K562 (cell line): ENCODE results near the gene QRICH1. TPM values are rescaled to one million over a fixed set of nuclear protein-coding genes. Genes with fewer than 3 reads are reported as not detected.

Experiments used
- CEBPB ChIP-seq: fragments of 450-650 bp; IDR thresholded peaks from 2 replicates; pipeline ENCODE4 v1.6.1; 2016; ENCODE audit warnings: missing genetic modification characterization, missing compliant biosample characterization
- FOXM1 ChIP-seq, 2 experiments: fragments of 450-650 bp in 1 of 2; sonication (generic) in 1 of 2; formaldehyde crosslinking in 1 of 2; IDR thresholded peaks; 2 replicates each; pipeline versions ENCODE4 v1.6.1 to v1.9.0; 2017 to 2022; ENCODE audit warnings: low read depth in 2 of 2, mild to moderate bottlenecking in 2 of 2, missing genetic modification reagents in 1 of 2, moderate library complexity in 1 of 2
- FOXP1 ChIP-seq: sonication (generic); formaldehyde crosslinking; IDR thresholded peaks from 2 replicates; pipeline ENCODE4 v1.8.0; 2022; ENCODE audit warnings: mild to moderate bottlenecking, missing genetic modification reagents
- GATA2 ChIP-seq: sonication (generic); formaldehyde crosslinking; IDR thresholded peaks from 2 replicates; pipeline ENCODE4 v1.4.0; 2020; ENCODE audit warnings: mild to moderate bottlenecking, missing genetic modification reagents
- HNRNPH1 ChIP-seq: fragments of 200-400 bp; formaldehyde crosslinking; optimal IDR thresholded peaks from 2 replicates; pipeline ENCODE3; 2017; ENCODE audit warnings: low read depth, mild to moderate bottlenecking, low read length, moderate library complexity
- MTA3 ChIP-seq: fragments of 450-650 bp; formaldehyde crosslinking; IDR thresholded peaks from 2 replicates; pipeline ENCODE4 v1.6.1; 2017; ENCODE audit warnings: mild to moderate bottlenecking, borderline replicate concordance
- NCOR1 ChIP-seq: fragments of 450-650 bp; IDR thresholded peaks from 2 replicates; pipeline ENCODE4 v1.6.1; 2016; ENCODE audit warnings: mild to moderate bottlenecking, moderate library complexity
- PRPF4 ChIP-seq: fragments of 200-400 bp; formaldehyde crosslinking; IDR thresholded peaks from one replicate; pipeline ENCODE4 v1.6.1; 2017; ENCODE audit warnings: low read length, low read depth, mild to moderate bottlenecking; ENCODE audit not compliant: insufficient read depth, poor library complexity, severe bottlenecking
- TBL1XR1 ChIP-seq, 2 experiments: IDR thresholded peaks; 2 replicates each; pipeline ENCODE4 v1.6.1; 2012; ENCODE audit warnings: improper control_type of control experiment in 2 of 2, low read length in 2 of 2, mild to moderate bottlenecking in 1 of 2
- TCF3 ChIP-seq: sonication (generic); formaldehyde crosslinking; IDR thresholded peaks from 2 replicates; pipeline ENCODE4 v1.4.0; 2020; ENCODE audit warnings: mild to moderate bottlenecking, missing genetic modification reagents
- YY1 ChIP-seq, 3 experiments: IDR thresholded peaks; 2 replicates each; pipeline ENCODE4 v1.6.1; 2011; ENCODE audit warnings: low read length in 2 of 3, mild to moderate bottlenecking in 2 of 3, moderate library complexity in 2 of 3, borderline replicate concordance in 1 of 3, control low read depth in 1 of 3, low read depth in 1 of 3; ENCODE audit not compliant: insufficient read depth in 3 of 3, insufficient replicate concordance in 2 of 3, control insufficient read depth in 1 of 3, insufficient read length in 1 of 3; ENCODE audit errors: extremely low read depth in 1 of 3
- ZNF584 ChIP-seq: fragments of 200-800 bp; sonication (Bioruptor generic); IDR thresholded peaks from 2 replicates; pipeline ENCODE4 v1.6.1; 2016; ENCODE audit warnings: low read depth, mild to moderate bottlenecking, missing genetic modification characterization, missing compliant biosample characterization
- ZSCAN29 ChIP-seq: fragments of 450-650 bp; IDR thresholded peaks from 2 replicates; pipeline ENCODE4 v1.6.1; 2017
- ZZZ3 ChIP-seq: fragments of 450-650 bp; IDR thresholded peaks from 2 replicates; pipeline ENCODE4 v1.6.1; 2016; ENCODE audit warnings: antibody characterized with exemption, mild to moderate bottlenecking, moderate library complexity
- polyA plus RNA-seq, 8 experiments: library from polyadenylated mRNA; depleted of rRNA in 4 of 8; stranded (reverse) in 5 of 8; unstranded in 3 of 8; fragments of >200 nt; fragmentation: Nextera tagmentation in 2 of 8; fragmentation: Illumina TruSeq in 1 of 8; extraction: Ambion mirVana in 2 of 8; extraction: Trizol in 1 of 8; gene quantifications; 2 replicates each; pipeline versions ENCODE4 v1.2.1 to v1.2.3, GENCODE V29; 2011 to 2014; ENCODE audit warnings: inconsistent platforms in 1 of 8, missing spikeins in 1 of 8
- total RNA-seq, 7 experiments: library from RNA; depleted of rRNA in 6 of 7; stranded (reverse); fragments of >200 nt in 6 of 7; fragmentation: Illumina TruSeq in 2 of 7; extraction: Trizol in 2 of 7; gene quantifications; 2 replicates each; pipeline versions ENCODE4 v1.2.1 to v1.2.3, GENCODE V29; 2011 to 2021; ENCODE audit warnings: low replicate concordance in 1 of 7
- TF ChIP-seq, protein P1 (sequence below), 3 experiments: fragments of 200-800 bp in 1 of 3; sonication (Bioruptor generic) in 1 of 3; sonication (generic) in 1 of 3; formaldehyde crosslinking in 1 of 3; IDR thresholded peaks; 2 replicates each; pipeline versions ENCODE4 v1.6.1 to v1.8.0; 2016 to 2022; ENCODE audit warnings: mild to moderate bottlenecking in 2 of 3, missing compliant biosample characterization in 2 of 3, missing genetic modification characterization in 2 of 3, missing genetic modification reagents in 1 of 3
- TF ChIP-seq, protein P2 (sequence below): IDR thresholded peaks from 2 replicates; pipeline ENCODE4 v1.6.1; 2014; ENCODE audit warnings: antibody characterized with exemption
- TF ChIP-seq, protein P3 (sequence below): fragments of 450-650 bp; formaldehyde crosslinking; IDR thresholded peaks from 2 replicates; pipeline ENCODE4 v1.4.0; 2020; ENCODE audit warnings: mild to moderate bottlenecking, moderate library complexity
- TF ChIP-seq, protein P4 (sequence below): fragments of 450-650 bp; formaldehyde crosslinking; IDR thresholded peaks from 2 replicates; pipeline ENCODE4 v1.4.0; 2020; ENCODE audit warnings: mild to moderate bottlenecking

The QRICH1 gene
- total and polyA plus RNA-seq, 9 of the 15 experiments (the other 6 are each of a cell fraction or from before 2014, with no cell fraction given): 20.1 to 99.2 (median 56.7) TPM

DNA sequence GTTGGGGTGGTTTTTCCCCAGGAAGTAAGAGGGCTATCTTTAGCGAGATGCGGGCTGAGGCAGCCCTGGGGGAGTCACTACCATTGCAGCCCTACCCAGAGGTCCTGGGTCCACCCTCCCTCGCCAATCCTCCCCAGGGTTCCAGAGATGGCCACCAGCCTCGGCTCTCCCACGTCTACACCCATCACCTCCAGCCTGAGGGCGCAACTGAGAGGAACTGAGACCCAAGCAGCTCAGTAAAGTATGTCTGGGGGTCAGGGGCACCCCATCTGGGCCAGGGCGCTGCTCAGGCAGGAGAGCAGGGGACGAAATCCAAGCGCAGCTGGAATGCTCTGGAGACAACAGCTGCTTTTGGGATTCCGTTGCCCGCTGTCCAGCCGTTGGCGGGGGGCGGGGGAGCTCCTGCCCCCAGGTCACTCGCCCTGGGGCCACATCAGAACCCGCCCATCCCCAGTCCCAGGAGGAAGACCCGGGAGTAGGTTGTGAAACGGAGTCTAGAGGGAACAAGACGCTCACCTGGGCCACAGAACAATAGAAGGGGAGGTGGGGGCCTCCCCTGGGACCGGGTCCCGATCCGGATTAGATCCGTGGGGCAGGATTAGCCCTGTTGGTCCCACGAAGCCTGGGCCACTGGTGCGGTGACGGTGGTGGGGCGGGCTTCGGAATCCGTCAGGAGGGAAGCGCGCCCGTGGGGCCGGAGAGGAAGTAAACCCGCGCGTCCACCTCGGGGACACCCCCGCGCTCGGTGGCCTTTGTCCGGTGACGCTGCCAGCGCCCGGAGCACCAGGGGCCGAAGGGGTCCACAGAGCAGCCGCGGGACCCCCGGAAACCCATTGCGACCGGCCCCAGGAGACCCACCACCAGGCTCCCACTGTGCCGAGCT lies 73.3 kb downstream of the QRICH1 start (continued):
- TF ChIP-seq, protein P1, sequence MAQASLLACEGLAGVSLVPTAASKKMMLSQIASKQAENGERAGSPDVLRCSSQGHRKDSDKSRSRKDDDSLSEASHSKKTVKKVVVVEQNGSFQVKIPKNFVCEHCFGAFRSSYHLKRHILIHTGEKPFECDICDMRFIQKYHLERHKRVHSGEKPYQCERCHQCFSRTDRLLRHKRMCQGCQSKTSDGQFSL (CRISPR knock-in tag; IDR thresholded peaks at IDR 0.05): peak; percentile 23; the same call in 1 of the 2 replicates
- TF ChIP-seq, protein P1 (tag; IDR thresholded peaks at IDR 0.05): no peak
- TF ChIP-seq GATA2 (CRISPR knock-in tag): no peak
- TF ChIP-seq TCF3 (CRISPR knock-in tag): 0 out of 2 replicates have a peak, but pooled peaks have one; percentile 4
- no peak for TF ChIP-seq CEBPB
- peak in 2 of 3 experiments; percentile 32 to 38 for TF ChIP-seq YY1 (IDR thresholded peaks at IDR 0.05; ENCODE audit: borderline replicate concordance in 1 of 3, control insufficient read depth in 1 of 3, extremely low read depth in 1 of 3, insufficient read depth in 3 of 3, insufficient read length in 1 of 3, insufficient replicate concordance in 2 of 3, low read depth in 1 of 3, low read length in 2 of 3)
- TF ChIP-seq ZSCAN29: peak; percentile 23; the same call in 1 of the 2 replicates
- no peak for TF ChIP-seq ZNF584 (CRISPR knock-in tag)
- no peak for TF ChIP-seq NCOR1
- TF ChIP-seq, protein P2, sequence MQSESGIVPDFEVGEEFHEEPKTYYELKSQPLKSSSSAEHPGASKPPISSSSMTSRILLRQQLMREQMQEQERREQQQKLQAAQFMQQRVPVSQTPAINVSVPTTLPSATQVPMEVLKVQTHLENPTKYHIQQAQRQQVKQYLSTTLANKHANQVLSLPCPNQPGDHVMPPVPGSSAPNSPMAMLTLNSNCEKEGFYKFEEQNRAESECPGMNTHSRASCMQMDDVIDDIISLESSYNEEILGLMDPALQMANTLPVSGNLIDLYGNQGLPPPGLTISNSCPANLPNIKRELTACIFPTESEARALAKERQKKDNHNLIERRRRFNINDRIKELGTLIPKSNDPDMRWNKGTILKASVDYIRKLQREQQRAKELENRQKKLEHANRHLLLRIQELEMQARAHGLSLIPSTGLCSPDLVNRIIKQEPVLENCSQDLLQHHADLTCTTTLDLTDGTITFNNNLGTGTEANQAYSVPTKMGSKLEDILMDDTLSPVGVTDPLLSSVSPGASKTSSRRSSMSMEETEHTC: no peak
- TF ChIP-seq, protein P3, sequence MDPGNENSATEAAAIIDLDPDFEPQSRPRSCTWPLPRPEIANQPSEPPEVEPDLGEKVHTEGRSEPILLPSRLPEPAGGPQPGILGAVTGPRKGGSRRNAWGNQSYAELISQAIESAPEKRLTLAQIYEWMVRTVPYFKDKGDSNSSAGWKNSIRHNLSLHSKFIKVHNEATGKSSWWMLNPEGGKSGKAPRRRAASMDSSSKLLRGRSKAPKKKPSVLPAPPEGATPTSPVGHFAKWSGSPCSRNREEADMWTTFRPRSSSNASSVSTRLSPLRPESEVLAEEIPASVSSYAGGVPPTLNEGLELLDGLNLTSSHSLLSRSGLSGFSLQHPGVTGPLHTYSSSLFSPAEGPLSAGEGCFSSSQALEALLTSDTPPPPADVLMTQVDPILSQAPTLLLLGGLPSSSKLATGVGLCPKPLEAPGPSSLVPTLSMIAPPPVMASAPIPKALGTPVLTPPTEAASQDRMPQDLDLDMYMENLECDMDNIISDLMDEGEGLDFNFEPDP (CRISPR knock-in tag): 0 out of 2 replicates have a peak, but pooled peaks have one; percentile 36
- no peak for TF ChIP-seq FOXP1 (CRISPR knock-in tag)
- no peak for TF ChIP-seq HNRNPH1
- no peak for TF ChIP-seq ZZZ3
- no peak for TF ChIP-seq FOXM1 (IDR thresholded peaks at IDR 0.05; ENCODE audit: low read depth)
- no peak for TF ChIP-seq FOXM1 (CRISPR knock-in tag; IDR thresholded peaks at IDR 0.05; ENCODE audit: low read depth)
- 0 out of 2 replicates have a peak, but pooled peaks have one; percentile 25 for TF ChIP-seq MTA3
- TF ChIP-seq PRPF4: peak; percentile 57
- no peak for TF ChIP-seq TBL1XR1 (IDR thresholded peaks at IDR 0.05; ENCODE audit: low read length in 2 of 2)
- TF ChIP-seq, protein P4, sequence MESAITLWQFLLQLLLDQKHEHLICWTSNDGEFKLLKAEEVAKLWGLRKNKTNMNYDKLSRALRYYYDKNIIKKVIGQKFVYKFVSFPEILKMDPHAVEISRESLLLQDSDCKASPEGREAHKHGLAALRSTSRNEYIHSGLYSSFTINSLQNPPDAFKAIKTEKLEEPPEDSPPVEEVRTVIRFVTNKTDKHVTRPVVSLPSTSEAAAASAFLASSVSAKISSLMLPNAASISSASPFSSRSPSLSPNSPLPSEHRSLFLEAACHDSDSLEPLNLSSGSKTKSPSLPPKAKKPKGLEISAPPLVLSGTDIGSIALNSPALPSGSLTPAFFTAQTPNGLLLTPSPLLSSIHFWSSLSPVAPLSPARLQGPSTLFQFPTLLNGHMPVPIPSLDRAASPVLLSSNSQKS (CRISPR knock-in tag): no peak
